Measurements from ENCODE around the gene RERGL. TPM values are rescaled to one million over a fixed set of nuclear protein-coding genes. Genes with fewer than 3 reads are reported as not detected.
"Not testable (repeated sequence)": the region's sequence is repeated elsewhere in the genome, so short reads cannot be mapped to it uniquely, and the experiment has no call there.

Gene RERGL
- total RNA-seq, 2 experiments from 2014 or later: not detected

DNA sequence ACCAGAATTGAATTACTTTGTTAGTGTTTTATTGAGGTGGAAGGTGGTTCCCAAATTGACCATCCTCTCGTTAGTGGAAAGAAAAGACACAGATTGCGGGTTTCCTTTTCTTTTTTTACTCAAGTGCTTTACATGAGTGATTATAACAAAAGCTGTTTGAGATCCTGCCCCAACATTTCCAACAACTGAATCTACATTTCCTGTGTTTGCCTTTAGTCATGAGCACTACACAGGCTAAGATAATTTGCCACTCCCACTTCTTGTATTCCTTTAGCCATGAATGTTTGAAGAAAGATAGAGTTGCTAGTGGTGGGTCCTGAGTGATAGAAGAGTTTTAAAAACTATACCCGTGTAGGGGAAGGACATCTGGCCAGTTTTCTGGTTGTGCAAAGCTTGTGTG, 16.0 kb downstream of the RERGL start:
- ChIA-PET CTCF (no interaction called here), POLR2A (no interaction called here)
- ATAC-seq (no peak), DNase-seq (no peak)
- Mint-ChIP-seq H3K36me3 (ENCODE audit: low read depth) (no peaks in the 10 kb centered on the region), H3K27ac (no peak overlapping the region), H3K9me3 (ENCODE audit: low read depth) (peaks cover 3% of the 10 kb centered on the region), H3K4me3 (no peak overlapping the region), H3K27me3 (no peaks in the 10 kb centered on the region), H3K4me1 (no peaks in the 10 kb centered on the region)
- intact Hi-C loops (cut with DNase I, micrococcal nuclease): no loop called here

DNA sequence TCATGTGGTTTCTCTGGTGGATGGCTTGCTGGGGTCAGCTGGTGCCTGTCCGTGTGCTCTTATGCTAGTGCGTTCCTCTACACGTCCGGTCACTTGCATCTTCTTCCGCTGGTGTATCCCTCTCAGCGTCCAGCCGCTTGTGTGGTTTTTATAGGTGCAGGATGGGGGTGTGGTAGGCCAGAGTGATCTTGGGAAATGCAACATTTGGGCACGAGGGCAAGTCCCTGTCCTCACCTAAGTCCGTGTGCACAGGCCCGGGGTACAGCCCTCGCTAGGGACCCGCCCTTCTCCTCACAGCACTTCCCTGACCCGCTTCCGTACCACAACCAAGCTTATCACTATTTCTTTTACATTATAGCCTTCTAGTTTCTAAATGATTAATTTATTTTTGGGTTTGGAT, 17.3 kb downstream of the RERGL start:
- DNase-seq (no peak), ATAC-seq (no peak)
- H3K27me3 Mint-ChIP-seq: no peaks in the 10 kb centered on the region

DNA sequence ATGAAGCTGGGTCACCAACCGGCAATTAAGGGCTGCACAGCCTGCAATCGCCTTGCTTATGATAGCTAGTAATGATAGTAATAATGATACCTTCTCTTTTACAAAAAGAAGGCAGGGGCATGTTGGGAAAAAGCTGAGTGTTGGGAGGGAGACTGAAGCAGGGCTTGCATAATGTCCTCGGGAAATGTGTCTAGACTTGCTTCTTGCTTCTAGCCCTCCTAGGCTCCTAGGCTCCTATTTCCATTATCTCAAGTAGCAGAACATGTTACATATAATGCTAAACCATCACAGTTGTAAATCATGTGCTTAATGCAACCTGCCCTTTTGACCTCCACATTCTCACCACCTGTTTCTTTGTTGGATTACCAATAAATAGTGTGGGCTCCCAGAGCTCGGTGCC, 18.7 kb downstream of the RERGL start:
- intact Hi-C loops (cut with DNase I, micrococcal nuclease): no loop called here
- no peaks in the 10 kb centered on the region for H3K36me3 Mint-ChIP-seq (ENCODE audit: low read depth)
- H3K9me3 Mint-ChIP-seq (ENCODE audit: low read depth): peaks cover 4% of the 10 kb centered on the region
- no peaks in the 10 kb centered on the region for H3K27me3 Mint-ChIP-seq
- no peaks in the 10 kb centered on the region for H3K4me1 Mint-ChIP-seq
- ATAC-seq (no peak), DNase-seq (no peak)
- CTCF ChIA-PET: no interaction called here
- POLR2A ChIA-PET: no interaction called here
- no peak overlapping the region for H3K4me3 Mint-ChIP-seq
- H3K27ac Mint-ChIP-seq: no peak overlapping the region

More for the DNA sequence above, 17.3 kb downstream of the RERGL start:
- peaks cover 3% of the 10 kb centered on the region for H3K9me3 Mint-ChIP-seq (ENCODE audit: low read depth)
- intact Hi-C loops (cut with DNase I, micrococcal nuclease): no loop called here
- H3K4me3 Mint-ChIP-seq: no peak overlapping the region
- H3K36me3 Mint-ChIP-seq (ENCODE audit: low read depth): no peaks in the 10 kb centered on the region
- CTCF ChIA-PET: no interaction called here
- POLR2A ChIA-PET: no interaction called here
- no peak overlapping the region for H3K27ac Mint-ChIP-seq
- H3K4me1 Mint-ChIP-seq: no peaks in the 10 kb centered on the region

DNA sequence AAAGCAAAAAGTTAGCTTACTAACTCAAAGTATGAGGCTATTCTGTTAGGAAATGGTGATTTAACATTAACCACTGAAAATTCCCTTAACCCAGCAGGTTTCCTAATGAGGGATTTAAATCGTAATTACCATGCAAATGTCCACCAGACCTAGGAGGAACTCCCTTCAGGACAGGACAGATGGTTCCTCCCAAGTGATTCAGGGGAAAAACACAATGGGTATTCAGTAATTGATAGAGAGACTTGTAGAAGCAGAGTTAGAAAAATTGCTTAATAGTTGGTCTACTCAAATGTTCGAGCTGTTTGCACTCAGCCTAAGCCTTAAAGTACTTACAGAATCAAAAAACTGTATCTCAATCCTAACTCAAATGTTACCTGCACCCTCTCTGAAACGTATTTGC, 21.6 kb downstream of the RERGL start:
- peaks cover 6% of the 10 kb centered on the region for H3K9me3 Mint-ChIP-seq (ENCODE audit: low read depth)
- no peaks in the 10 kb centered on the region for H3K27me3 Mint-ChIP-seq
- no peaks in the 10 kb centered on the region for H3K4me1 Mint-ChIP-seq
- POLR2A ChIA-PET: no interaction called here
- DNase-seq (no peak), ATAC-seq (no peak)
- H3K36me3 Mint-ChIP-seq (ENCODE audit: low read depth): no peaks in the 10 kb centered on the region
- H3K4me3 Mint-ChIP-seq: no peak overlapping the region
- intact Hi-C loops (cut with DNase I, micrococcal nuclease): no loop called here
- H3K27ac Mint-ChIP-seq: no peak overlapping the region
- CTCF ChIA-PET: interaction anchor here (0.7 kb wide), 1 partner anchor 33 kb away, joined by 3 read pairs; no protein-coding TSS in a partner anchor

DNA sequence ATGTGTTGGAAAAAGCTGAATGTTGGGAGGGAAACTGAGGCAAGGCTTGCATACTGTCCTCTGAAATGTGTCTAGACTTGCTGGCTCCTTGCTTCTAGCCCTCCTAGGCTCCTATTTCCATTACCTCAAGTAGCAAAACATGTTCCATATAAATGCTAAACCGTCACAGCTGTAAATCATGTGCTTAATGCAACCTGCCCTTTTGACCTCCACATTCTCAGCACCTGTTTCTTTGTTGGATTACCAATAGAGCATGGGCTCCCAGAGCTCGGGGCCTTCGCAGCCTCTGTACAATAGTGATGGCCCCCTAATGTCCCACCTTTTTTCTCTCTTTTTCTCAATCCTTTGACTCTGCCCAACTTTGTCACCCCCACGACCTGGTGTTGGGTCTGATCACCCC, 23.3 kb downstream of the RERGL start:
- CTCF ChIA-PET: no interaction called here

DNA sequence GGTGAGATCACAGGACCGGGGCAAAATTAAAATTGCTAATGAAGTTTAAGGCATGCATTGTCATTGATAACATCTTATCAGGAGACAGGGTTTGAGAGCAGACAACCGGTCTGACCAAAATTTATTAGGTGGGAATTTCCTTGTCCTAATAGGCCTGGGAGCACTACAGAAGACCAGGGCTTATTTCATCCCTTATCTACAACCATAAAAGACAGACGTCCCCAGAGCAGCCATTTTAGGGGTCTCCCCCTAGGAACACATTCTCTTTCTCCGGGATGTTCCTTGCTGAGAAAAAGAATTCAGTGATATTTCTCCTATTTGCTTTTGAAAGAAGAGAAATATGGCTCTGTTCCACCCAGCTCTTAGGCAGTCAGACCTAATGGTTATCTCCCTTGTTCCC, 27.1 kb downstream of the RERGL start:
- H3K27me3 Mint-ChIP-seq; ATAC-seq; POLR2A ChIA-PET; CTCF ChIA-PET; H3K4me3 Mint-ChIP-seq; DNase-seq; H3K4me1 Mint-ChIP-seq; intact Hi-C loops (cut with DNase I, micrococcal nuclease); H3K36me3 Mint-ChIP-seq (ENCODE audit: low read depth); H3K27ac Mint-ChIP-seq: not testable (repeated sequence)
- H3K9me3 Mint-ChIP-seq (ENCODE audit: low read depth): peaks cover 15% of the 10 kb centered on the region

More for the DNA sequence above, 23.3 kb downstream of the RERGL start:
- H3K4me3 Mint-ChIP-seq: no peak overlapping the region
- POLR2A ChIA-PET: no interaction called here
- H3K36me3 Mint-ChIP-seq (ENCODE audit: low read depth): no peaks in the 10 kb centered on the region
- intact Hi-C loops (cut with DNase I, micrococcal nuclease): no loop called here
- H3K4me1 Mint-ChIP-seq: no peaks in the 10 kb centered on the region
- peaks cover 12% of the 10 kb centered on the region for H3K9me3 Mint-ChIP-seq (ENCODE audit: low read depth)
- DNase-seq (no peak), ATAC-seq (no peak)
- no peak overlapping the region for H3K27ac Mint-ChIP-seq
- H3K27me3 Mint-ChIP-seq: no peaks in the 10 kb centered on the region

DNA sequence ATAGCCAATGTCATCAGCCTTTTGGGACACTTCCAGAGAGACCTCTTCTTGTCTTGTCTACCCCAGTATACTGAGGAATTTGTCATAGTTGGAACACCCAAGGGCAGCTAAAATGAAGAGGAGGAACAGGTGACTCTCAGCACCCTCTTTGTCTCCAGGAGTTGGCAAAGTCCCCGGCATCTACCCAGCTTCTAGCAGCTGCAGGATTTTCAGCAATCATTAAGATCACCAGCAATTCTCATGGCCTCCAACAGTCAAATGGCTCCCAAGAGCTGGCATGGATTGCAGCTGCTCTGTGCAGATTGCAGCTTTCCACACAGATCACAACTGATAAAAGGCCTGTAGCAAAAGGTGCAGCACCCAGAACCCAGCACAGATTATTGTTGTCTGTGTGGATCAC, 32.9 kb downstream of the RERGL start:
- ATAC-seq (no peak), DNase-seq (no peak)

DNA sequence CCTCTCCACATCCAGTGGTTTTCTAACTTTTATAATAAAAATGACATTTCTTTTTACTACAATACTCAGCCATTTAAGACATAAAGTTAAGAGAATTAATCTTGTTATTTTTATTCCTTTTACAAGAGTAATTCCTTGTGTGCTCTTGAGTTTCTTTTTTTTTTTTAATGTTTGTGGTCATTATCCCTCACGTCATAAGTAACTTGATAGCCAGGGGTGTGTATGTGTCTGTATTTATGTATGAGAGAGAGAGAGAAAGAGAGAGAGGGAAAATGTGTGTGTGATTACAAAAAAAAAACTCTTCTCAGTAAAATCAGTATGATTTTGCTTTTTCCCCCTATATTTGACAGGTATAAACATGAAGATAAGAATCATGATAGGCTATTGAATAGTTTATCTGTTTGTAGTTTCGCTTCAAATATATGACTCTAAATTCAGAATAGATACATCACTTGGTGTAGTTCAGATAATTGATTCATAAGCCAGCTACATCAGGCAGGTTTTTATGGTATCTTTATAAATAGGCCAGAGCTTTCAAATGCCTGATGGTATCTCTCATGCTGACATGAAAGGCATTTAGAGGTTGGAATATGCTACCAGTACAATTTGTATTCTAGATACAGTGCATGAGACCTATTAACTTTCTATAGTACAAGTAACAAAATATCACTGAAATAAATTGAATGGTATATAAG, 34.9 kb downstream of the RERGL start:
- no peak for DNase-seq
- POLR2A ChIA-PET: no interaction called here
- intact Hi-C loops (cut with DNase I, micrococcal nuclease): no loop called here

More for the DNA sequence above, 32.9 kb downstream of the RERGL start:
- Mint-ChIP-seq H3K27ac (no peak overlapping the region), H3K4me3 (no peak overlapping the region), H3K4me1 (no peaks in the 10 kb centered on the region), H3K9me3 (ENCODE audit: low read depth) (peaks cover 14% of the 10 kb centered on the region), H3K27me3 (no peaks in the 10 kb centered on the region), H3K36me3 (ENCODE audit: low read depth) (no peaks in the 10 kb centered on the region)
- ChIA-PET CTCF (no interaction called here), POLR2A (no interaction called here)
- intact Hi-C loops (cut with DNase I, micrococcal nuclease): no loop called here

DNA sequence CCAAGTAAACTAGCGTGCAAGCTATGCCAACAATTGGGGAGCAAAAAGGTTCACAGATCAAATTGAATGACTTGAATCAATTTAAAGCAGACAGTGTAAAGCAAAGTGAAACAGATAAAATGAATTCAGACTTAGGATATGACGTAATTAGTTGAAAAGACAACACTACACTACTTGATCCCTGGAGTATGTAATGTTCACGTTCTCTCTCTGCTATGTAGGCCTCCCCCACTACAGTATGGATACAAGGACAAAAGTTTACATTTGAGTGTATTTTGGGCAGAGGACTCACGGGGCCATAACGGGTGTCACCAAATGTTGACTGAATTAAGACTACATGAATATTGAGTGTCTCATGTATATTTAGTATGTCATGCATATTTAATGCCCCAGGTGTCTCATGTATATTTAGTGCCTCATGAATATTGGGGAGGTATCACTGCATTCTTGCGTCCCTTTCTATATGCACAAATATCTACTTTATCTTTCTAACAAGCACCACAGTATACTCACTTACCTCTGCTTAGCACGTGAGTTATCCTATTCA, 44.5 kb downstream of the RERGL start:
- H3K4me1 Mint-ChIP-seq: no peaks in the 10 kb centered on the region
- intact Hi-C loops (cut with DNase I, micrococcal nuclease): no loop called here
- ATAC-seq: no peak
- ChIA-PET CTCF (no interaction called here), POLR2A (no interaction called here)
- H3K36me3 Mint-ChIP-seq (ENCODE audit: low read depth): no peaks in the 10 kb centered on the region
- H3K4me3 Mint-ChIP-seq: no peak overlapping the region
- H3K27me3 Mint-ChIP-seq: no peaks in the 10 kb centered on the region
- DNase-seq: no peak
- peaks cover 3% of the 10 kb centered on the region for H3K9me3 Mint-ChIP-seq (ENCODE audit: low read depth)
- H3K27ac Mint-ChIP-seq: no peak overlapping the region

More for the DNA sequence above, 34.9 kb downstream of the RERGL start:
- no peak overlapping the region for H3K27ac Mint-ChIP-seq
- no peaks in the 10 kb centered on the region for H3K4me1 Mint-ChIP-seq
- H3K36me3 Mint-ChIP-seq (ENCODE audit: low read depth): no peaks in the 10 kb centered on the region
- no peak for ATAC-seq
- peaks cover 12% of the 10 kb centered on the region for H3K9me3 Mint-ChIP-seq (ENCODE audit: low read depth)
- no peak overlapping the region for H3K4me3 Mint-ChIP-seq
- H3K27me3 Mint-ChIP-seq: no peaks in the 10 kb centered on the region
- CTCF ChIA-PET: no interaction called here

DNA sequence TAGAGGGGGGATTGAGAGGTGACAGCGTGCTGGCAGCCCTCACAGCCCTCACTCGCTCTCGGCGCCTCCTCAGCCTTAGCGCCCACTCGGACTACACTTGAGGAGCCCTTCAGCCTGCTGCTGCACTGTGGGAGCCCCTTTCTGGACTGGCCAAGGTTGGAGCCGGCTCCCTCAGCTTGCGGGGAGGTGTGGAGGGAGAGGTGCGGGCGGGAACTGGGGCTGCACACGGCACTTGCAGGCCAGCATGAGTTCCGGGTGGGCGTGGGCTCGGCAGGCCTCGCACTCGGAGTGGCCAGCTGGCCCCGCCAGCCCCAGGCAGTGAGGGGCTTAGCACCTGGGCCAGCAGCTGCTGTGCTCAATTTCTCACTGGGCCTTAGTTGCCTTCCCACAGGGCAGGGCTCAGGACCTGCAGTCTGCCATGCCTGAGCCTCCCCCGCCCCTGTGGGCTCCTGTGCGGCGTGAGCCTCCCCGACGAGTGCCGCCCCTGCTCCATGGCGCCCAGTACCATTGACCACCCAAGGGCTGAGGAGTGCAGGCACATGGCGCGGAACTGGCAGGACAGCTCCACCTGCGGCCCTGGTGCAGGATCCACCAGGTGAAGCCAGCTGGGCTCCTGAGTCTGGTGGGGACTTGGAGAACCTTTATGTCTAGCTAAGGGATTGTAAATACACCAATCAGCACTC, 49.8 kb downstream of the RERGL start:
- POLR2A ChIA-PET; DNase-seq; H3K27ac Mint-ChIP-seq; ATAC-seq; intact Hi-C loops (cut with DNase I, micrococcal nuclease); H3K36me3 Mint-ChIP-seq (ENCODE audit: low read depth); H3K27me3 Mint-ChIP-seq; CTCF ChIA-PET; H3K4me1 Mint-ChIP-seq; H3K4me3 Mint-ChIP-seq: not testable (repeated sequence)
- peaks cover 15% of the 10 kb centered on the region for H3K9me3 Mint-ChIP-seq (ENCODE audit: low read depth)
